HEK293T (cell line): ENCODE measurements around the gene MAPRE2.

ENCODE experiments used
- CTCF ChIA-PET: fragments of 350-600 bp; formaldehyde crosslinking; extraction: SDS; loops from one replicate; lab custom pipeline; 2021; ENCODE audit warnings: antibody characterized with exemption, inconsistent platforms; lab: Yijun Ruan, JAX
- POLR2A ChIA-PET: fragments of 350-600 bp; formaldehyde crosslinking; extraction: SDS; loops from one replicate; lab custom pipeline; 2020; ENCODE audit warnings: antibody characterized with exemption, inconsistent platforms; lab: Yijun Ruan, JAX
- DNase-seq: peaks from one replicate; pipeline ENCODE4 v3.0.0; 2012; ENCODE audit warnings: mixed read lengths; ENCODE audit errors: extremely low spot score
- ARNT ChIP-seq: fragments of 450-650 bp; IDR thresholded peaks from 2 replicates; pipeline ENCODE4 v1.6.1; 2017; ENCODE audit warnings: mild to moderate bottlenecking
- BHLHE40 ChIP-seq: fragments of 450-650 bp; IDR thresholded peaks from 2 replicates; pipeline ENCODE4 v1.6.1; 2016; ENCODE audit warnings: mild to moderate bottlenecking, moderate library complexity, borderline replicate concordance
- CTBP1 ChIP-seq: fragments of 450-650 bp; IDR thresholded peaks from 2 replicates; pipeline ENCODE4 v1.6.1; 2016; ENCODE audit warnings: borderline replicate concordance
- ELF4 ChIP-seq: fragments of 450-650 bp; IDR thresholded peaks from 2 replicates; pipeline ENCODE4 v1.6.1; 2017; ENCODE audit warnings: antibody characterized with exemption
- FOXA1 ChIP-seq: fragments of 450-650 bp; IDR thresholded peaks from 2 replicates; pipeline ENCODE4 v1.6.1; 2016; ENCODE audit warnings: mild to moderate bottlenecking
- FOXK2 ChIP-seq: fragments of 450-650 bp; IDR thresholded peaks from 2 replicates; pipeline ENCODE4 v1.6.1; 2016; ENCODE audit warnings: mild to moderate bottlenecking
- FOXM1 ChIP-seq: fragments of 450-650 bp; IDR thresholded peaks from 2 replicates; pipeline ENCODE4 v1.6.1; 2017; ENCODE audit warnings: mild to moderate bottlenecking, borderline replicate concordance
- HDGF ChIP-seq: fragments of 450-650 bp; IDR thresholded peaks from 2 replicates; pipeline ENCODE4 v1.6.1; 2017; ENCODE audit warnings: antibody characterized with exemption, borderline replicate concordance
- L3MBTL2 ChIP-seq: fragments of 450-650 bp; conservative IDR thresholded peaks from 2 replicates; pipeline ENCODE4 v1.6.1; 2016; ENCODE audit warnings: mild to moderate bottlenecking
- LEF1 ChIP-seq: fragments of 450-650 bp; IDR thresholded peaks from 2 replicates; pipeline ENCODE4 v1.6.1; 2017; ENCODE audit warnings: mild to moderate bottlenecking, borderline replicate concordance
- NFRKB ChIP-seq: fragments of 450-650 bp; IDR thresholded peaks from 2 replicates; pipeline ENCODE4 v1.6.1; 2016; ENCODE audit warnings: mild to moderate bottlenecking, moderate library complexity
- PKNOX1 ChIP-seq: fragments of 450-650 bp; IDR thresholded peaks from 2 replicates; pipeline ENCODE4 v1.6.1; 2016
- SP1 ChIP-seq: fragments of 450-650 bp; IDR thresholded peaks from 2 replicates; pipeline ENCODE4 v1.6.1; 2017
- SUZ12 ChIP-seq: fragments of 450-650 bp; IDR thresholded peaks from 2 replicates; pipeline ENCODE4 v1.6.1; 2016; ENCODE audit warnings: mild to moderate bottlenecking
- TARDBP ChIP-seq: fragments of 450-650 bp; IDR thresholded peaks from 2 replicates; pipeline ENCODE4 v1.6.1; 2016
- ZNF384 ChIP-seq: fragments of 450-650 bp; IDR thresholded peaks from 2 replicates; pipeline ENCODE4 v1.6.1; 2016

MAPRE2 gene

GRCh38 chr18:35096677-35097011 lies 55.4 kb downstream of the MAPRE2 start:
- CTCF ChIA-PET: no interaction called here
- POLR2A ChIA-PET: interaction anchor here (1.1 kb wide), 1 partner anchor 15 kb away, joined by 3 read pairs; no protein-coding TSS in a partner anchor
- DNase-seq: no peak

GRCh38 chr18:35097195-35097594 lies 56.0 kb downstream of the MAPRE2 start:
- DNase-seq: no peak
- TF ChIP-seq BHLHE40: no peak
- no peak for TF ChIP-seq SUZ12
- TF ChIP-seq TARDBP: no peak
- no peak for TF ChIP-seq LEF1
- TF ChIP-seq FOXA1: no peak
- no peak for TF ChIP-seq ARNT
- no peak for TF ChIP-seq NFRKB
- no peak for TF ChIP-seq ZNF384
- TF ChIP-seq L3MBTL2: no peak
- TF ChIP-seq FOXM1: no peak
- no peak for TF ChIP-seq ELF4
- TF ChIP-seq HDGF: no peak
- no peak for TF ChIP-seq CTBP1
- no peak for TF ChIP-seq SP1
- no peak for TF ChIP-seq FOXK2
- TF ChIP-seq PKNOX1: no peak
- POLR2A ChIA-PET: interaction anchor here (1.1 kb wide), 1 partner anchor 15 kb away, joined by 3 read pairs; no protein-coding TSS in a partner anchor
- CTCF ChIA-PET: no interaction called here

More at GRCh38 chr18:35096677-35097011, 55.4 kb downstream of the MAPRE2 start:
- no peak for TF ChIP-seq FOXA1
- TF ChIP-seq PKNOX1: no peak
- no peak for TF ChIP-seq FOXM1
- TF ChIP-seq ARNT: no peak
- no peak for TF ChIP-seq FOXK2
- no peak for TF ChIP-seq ZNF384
- TF ChIP-seq L3MBTL2: no peak
- TF ChIP-seq SP1: no peak
- TF ChIP-seq ELF4: no peak
- TF ChIP-seq NFRKB: no peak
- TF ChIP-seq SUZ12: no peak
- no peak for TF ChIP-seq LEF1
- TF ChIP-seq HDGF: no peak
- no peak for TF ChIP-seq BHLHE40
- TF ChIP-seq CTBP1: no peak

GRCh38 chr18:35097763-35098162 lies 56.5 kb downstream of the MAPRE2 start:
- TF ChIP-seq ZNF384 (no peak), CTBP1 (no peak), ARNT (no peak), ELF4 (no peak), PKNOX1 (no peak), FOXK2 (no peak), BHLHE40 (no peak), HDGF (no peak), NFRKB (no peak), LEF1 (no peak)
- ChIA-PET CTCF (interaction anchor here (0.9 kb wide), 1 partner anchor 73 kb away, joined by 3 read pairs; no protein-coding TSS in a partner anchor), POLR2A (no interaction called here)

GRCh38 chr18:35099911-35100310 lies 58.7 kb downstream of the MAPRE2 start:
- no peak for TF ChIP-seq NFRKB
- no peak for TF ChIP-seq CTBP1
- TF ChIP-seq FOXM1: no peak
- no peak for TF ChIP-seq SUZ12
- ChIA-PET POLR2A (no interaction called here), CTCF (no interaction called here)
- no peak for DNase-seq

More at GRCh38 chr18:35097763-35098162, 56.5 kb downstream of the MAPRE2 start:
- no peak for DNase-seq

GRCh38 chr18:35104391-35105051 lies 63.3 kb downstream of the MAPRE2 start:
- DNase-seq: no peak
- CTCF ChIA-PET: no interaction called here
- TF ChIP-seq ZNF384 (no peak), FOXA1 (no peak), PKNOX1 (no peak), L3MBTL2 (no peak), FOXK2 (no peak), SUZ12 (no peak), NFRKB (no peak), CTBP1 (no peak), HDGF (no peak), BHLHE40 (no peak), SP1 (no peak), ELF4 (no peak), FOXM1 (no peak)
- POLR2A ChIA-PET: interaction anchor here (1.4 kb wide), 1 partner anchor 63 kb away, joined by 3 read pairs; no protein-coding TSS in a partner anchor
